SIG-M5 treated with dmso at 0.1 percent for 504 hours (cell line): ENCODE measurements around the gene DPH1.

Source experiments
- DNase-seq: peaks from one replicate; lab custom pipeline; 2025; ENCODE audit not compliant: unreplicated experiment; lab: John Stamatoyannopoulos, UW

The DPH1 gene

DNA sequence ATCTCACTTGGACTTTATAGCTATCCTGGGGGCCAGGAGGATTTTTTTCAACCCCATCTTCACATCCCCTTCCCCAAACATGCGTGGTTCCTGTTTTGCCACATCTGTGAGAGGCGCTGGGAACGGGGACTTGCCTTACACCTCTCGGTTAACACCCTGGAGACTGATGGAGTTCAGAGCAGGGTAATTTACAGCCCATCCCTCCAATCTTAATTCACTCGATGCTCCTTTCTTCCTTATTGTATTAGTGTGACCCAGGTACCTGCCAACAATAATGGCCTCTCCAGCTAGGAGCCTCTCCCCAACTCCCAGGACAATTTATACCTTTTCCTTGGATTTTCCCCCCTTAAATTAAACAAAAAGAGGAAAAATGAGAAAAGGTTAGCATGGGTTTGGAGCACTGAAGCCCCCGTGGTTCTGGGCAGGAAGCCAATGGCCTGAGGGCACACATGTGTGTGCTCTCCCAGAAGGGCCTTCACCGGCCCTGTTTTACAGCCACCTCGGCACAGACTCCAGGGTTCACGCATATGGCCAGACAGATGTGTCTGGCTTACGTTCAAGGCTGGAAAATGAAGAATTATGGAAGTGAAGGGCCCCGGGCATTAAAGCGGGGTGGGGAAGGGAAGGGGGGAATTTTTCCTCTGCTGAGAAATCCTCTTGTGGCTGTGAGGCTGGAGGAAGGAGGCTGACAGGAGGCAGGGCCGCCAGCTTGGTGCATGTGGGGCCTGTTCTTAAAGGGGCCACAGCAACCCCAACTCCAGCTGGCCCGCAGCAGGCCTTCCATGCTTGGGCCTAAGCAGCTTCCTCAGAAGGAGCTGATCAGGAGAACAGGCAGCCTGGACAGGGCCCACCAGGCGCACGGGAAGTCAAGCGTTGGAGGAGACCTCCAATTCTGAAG, 46.4 kb downstream of the DPH1 start:
- DNase-seq = no peak

DNA sequence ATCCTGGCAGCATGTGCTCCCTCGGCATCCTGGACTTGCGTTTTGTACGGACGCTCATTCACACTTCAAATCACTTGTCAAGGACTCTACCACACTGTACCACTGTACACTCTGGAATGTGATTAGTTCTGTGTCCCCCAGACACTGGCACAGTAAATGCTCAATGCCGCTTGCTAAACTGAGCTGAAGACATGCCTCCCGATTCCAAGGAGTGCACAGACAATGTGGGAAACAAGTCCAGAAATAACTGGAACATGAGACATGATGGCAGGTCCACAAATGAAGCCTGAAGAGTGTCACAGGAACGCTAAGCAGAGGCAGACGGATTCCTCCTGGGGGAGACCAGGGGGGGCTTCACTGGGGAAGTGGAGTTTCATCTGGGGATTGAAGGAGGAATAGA, 47.1 kb downstream of the DPH1 start:
- no peak for DNase-seq

DNA sequence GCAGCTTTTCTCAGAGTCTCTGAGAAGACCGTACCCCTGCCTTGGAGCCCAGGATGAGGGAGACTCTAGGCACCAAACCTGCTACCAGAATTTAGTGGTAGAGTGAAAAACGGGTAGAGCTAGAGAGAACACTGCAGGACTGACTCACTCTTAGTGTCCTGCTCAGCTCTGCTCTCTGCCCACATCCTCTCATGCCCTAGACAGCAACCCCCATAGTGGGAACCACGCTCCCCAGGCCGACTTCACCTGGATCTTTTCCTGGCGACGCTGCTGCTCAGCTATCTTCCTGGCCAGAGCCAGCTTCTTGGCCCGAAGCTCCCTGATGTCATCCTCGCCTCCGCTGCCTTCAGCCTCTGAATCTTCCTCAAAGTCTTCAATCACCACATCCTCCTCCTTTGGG, 51.6 kb downstream of the DPH1 start:
- DNase-seq = no peak

DNA sequence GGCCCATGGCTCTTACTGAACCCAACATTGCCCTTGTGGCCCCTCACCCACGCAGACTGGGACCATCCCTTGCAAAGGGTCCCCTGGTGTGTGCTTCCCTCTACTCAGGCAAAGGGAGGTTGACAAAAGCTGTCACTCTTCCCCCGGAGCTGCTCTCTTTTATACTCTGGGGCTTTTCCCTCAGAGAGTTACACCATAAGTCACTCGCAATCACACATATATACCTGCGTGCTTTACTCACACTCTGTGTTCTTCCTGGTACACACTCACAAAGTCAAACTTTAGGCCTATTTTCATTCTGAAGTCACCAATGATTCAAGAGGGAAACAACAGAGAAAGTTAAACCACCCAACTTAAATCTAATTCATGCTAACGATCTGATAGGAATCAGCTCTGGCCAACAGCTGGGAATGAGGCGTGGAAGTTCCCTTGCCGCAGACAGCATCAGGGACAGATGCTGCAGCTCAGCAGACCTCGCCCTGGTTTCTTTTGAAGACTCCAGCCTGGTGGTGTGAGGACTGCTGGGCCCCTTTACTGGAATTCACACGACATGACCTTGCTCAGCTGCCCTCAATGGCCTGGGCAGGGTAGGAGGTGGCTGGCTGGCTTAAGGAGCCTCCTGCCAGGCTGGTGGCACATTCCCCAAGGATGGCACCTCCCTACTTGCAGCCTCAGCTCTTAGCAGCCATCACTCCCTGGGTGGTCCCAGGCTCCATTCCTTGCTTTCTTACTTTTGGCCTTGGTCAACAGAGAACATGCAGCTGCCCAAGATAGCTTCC, 52.2 kb downstream of the DPH1 start:
- DNase-seq = no peak

DNA sequence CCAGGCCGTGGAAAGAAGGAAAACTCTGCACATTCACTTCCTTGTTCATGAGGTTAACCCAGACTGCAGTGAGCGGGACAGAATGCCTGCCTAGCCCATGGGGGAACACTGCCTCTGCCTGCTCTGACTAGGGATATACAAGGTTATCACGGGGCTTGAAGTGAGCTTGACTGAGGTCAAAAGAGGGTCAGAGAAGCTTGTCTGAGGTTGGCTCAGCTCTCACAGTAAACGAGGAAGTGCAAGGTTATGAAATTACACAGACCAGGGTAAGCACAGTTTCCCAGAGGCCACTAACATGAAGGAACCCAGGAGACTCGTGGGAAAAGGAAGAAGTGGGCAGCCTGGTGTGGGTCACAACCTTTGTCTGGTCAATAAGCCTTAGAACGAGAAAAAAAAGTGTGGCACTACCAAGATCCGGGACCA, 53.7 kb downstream of the DPH1 start:
- DNase-seq = peak; percentile 87

DNA sequence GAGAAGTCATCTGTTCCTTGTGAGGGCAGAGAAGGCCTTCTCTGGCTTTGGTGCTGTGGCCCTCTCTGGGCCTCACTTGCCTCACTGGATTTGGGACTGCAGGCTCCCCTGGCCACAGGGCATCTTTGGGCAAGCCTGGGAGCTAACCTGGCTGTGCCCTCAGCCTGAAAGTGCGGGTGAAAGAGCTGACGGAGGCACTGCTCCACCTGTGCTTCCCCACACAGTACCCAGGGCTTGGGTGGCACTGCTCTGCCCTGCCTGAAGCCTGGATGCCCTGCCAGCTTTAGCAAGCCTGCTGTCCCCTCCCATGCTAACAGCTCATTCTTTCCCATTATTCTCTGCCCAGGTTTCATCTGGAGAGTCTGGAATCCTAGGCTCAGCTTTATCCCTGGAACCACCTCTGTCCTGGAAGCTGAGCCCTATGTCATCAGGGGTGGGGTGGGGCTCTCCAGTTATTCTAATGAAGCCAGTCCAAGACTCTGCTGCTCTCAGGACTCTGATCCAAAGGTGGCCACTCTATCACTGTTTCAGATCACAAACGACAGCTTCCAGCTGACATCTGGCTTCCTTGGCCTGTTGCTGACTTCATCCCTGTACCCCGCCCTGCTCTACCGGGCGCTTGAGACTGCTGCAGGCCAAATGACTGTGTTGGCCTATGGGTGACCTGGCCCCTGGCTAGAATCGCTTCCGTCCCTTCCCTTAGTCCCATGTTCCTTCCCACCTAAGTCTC, 54.2 kb downstream of the DPH1 start:
- no peak for DNase-seq

DNA sequence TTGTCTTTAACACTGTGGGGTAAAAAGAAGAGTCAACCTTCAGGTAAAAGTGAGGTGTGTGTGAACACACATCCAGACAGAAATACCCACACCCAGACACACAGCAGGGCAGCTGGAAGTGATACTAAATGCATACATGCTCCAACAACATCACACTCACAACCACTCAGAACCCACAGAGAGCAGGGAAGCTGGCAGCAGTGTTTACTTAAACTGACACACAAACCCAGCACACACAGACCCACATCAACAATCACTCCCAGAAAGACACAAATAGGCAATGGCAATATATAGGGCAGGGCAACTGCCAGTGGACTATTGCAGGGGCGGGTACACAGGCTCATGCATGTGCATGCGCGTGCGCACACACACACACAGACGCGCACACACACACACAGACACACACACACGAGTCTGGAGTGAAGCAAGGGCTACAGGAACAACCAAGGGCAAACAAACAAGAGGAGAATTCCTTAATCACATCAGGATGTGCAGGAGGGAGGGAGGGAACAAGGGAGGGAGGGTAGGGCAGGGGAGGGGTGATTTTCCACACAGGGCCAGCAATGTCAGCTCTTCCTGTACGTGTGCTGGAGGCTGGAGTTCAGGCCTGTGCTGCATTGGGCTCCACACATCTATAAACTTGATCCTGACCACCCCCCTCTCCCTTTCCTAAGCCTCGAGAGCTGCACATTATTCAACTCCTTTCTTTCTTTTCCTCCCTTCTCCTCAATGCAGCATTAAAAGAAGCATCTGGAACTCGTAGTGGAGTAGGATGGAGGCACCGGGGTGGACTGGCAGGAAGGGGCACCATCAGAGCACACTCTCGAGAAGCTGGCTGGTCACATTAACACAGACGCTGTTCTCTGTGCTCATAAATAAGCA, 55.1 kb downstream of the DPH1 start:
- no peak for DNase-seq

DNA sequence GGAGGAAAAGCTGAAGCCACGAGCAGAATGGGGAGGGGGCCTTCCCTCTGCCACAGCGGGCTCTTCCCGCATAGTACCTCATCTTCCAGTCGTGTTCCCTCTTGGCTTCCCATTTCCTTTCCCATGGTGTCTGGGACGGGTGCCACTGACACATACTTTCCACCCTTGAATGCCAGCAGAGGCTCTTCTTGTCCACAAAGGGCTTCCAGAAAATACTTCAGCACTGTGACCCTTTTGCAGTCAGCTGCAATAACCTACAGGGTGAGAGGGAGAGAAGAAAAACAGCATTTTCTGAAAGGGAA, 55.6 kb downstream of the DPH1 start:
- no peak for DNase-seq

DNA sequence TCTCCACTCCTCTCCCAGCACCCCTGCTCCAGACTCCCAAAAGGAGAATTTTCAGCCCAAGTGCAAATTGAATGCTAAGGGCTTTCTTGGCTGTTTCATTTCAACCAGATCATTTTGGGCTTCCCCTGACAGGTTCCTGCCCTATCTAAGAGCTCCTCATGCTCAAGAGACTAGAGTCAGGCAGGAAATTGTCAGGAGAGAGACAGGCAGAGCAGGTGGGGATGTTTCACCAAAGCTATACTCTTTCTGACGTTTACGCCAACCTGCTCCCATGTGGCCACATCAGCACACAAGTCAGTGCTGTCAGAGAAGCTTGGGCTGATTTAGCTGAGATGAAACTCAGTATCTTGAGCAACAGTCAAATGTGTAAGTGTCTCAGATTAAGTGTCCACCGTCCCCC, 56.4 kb downstream of the DPH1 start:
- DNase-seq = no peak

DNA sequence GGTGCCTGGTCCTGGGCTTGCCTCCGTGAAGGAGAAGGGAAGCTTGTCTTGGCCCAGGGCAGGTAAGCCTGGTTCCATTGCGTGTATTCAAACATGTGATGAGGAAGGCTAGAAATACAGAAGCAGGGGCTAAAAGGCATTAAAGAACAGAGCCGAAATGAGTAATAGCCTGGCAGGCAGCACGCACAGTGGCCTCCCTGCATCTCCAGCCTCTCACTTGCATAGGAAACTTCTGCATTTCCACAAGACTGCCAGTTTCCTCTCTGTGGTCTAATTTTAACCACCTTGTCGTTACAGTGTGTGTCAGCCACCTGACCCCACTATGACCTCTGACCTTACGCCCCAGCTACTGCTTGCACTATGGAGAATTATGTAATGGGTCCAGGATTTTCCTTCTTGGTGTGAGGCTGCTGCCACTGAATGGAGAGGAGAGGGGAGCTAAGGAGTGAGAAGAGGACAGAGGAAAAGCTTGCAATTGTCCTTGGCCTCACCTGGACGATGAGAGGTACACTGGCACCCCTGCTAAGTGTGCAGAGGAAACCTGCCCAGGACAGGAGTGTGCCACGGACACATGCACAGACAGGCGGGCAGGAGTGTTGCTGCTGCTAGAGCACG, 57.8 kb downstream of the DPH1 start:
- peak; percentile 95 for DNase-seq

DNA sequence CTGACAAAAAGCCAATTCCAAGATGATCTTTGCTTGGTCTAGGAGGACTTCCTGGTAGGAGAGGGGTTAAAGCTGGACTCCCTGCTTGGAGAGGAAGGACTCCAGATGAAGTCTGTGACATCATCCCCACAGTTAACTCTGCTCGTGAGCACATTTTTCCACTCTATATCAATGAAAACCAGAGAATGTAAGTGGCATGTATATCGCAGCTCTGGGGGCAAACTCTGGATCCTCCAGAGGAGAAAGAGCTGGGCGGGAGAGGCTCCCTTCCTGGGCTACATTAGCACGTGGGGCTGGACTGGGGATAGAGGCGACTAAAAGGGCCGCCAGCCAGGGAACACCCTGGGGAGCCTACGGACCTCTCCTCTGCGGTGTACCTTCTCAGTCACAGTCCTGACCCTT, 59.1 kb downstream of the DPH1 start:
- DNase-seq = no peak

DNA sequence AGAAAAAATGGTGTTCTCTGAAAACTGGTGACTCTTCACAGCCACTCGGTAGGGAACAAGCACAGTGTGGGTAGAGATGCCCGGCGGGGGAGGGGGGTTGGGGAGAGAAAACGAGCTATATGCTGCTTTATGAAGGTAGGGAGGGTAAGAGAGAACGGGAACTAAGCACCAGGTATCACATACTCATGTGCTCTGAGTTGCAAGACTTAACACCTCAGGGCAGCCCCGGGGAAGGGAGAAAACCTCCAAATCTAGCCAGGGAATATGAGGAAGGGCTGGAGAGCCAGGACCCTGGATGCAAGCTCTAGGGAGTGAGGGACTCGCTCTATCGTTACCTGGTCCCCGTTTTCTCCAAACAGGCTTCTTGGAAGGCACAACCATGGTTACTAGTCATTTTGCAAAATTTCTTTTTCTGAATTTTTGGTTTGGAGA, 60.3 kb downstream of the DPH1 start:
- DNase-seq = no peak

DNA sequence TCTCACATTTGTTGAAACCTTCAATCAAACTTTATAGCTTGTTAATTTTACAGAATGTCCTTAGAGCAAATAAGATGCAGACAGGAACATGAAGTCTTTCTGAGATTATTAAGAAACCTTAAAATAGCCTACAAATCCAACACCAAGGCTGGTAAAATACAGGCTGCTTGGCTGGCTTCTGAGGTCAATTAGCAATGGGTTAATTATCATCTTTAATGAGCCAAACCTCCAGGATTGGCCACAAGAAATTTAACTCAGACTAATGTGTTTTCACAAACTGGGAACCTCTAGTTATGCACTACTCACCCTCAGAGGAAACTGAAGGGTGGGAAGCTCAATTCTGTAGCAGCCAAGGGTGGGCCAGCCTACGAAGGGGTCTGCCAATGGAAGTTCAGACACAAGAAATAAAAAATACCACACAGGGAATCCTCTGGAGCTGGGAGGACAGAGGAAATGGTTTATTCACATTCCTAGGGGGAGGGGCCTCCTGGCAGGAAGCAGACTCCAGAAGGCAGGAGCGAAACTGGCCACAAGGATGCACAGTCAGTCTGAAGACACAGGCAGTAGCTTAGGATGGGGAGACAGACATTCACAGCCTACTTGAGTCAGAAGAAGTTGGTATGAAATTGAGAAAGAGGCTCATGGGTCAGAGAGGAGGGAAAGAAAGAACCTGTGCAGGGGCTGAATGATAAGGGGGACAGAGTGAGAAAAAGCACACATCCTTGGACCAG, 61.0 kb downstream of the DPH1 start:
- DNase-seq = no peak

DNA sequence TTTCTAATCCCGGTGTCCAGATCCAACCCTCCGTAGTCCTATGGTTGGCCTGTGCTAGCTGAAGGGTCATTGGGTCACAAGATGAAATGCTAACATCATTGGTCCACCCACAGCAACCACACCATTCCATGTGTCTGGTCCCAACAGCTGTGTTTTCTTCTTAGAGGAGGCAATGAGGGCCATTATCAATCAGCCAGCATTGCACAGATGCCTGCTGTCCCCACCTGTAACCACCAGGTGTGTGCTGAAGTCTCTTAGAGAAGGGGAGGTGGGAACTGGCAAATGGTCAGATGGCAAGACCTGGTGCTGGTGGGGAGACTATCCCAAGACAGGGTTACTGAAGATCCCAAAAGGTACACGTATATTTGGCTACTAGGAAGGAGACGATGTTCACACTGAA, 62.3 kb downstream of the DPH1 start:
- DNase-seq = no peak

DNA sequence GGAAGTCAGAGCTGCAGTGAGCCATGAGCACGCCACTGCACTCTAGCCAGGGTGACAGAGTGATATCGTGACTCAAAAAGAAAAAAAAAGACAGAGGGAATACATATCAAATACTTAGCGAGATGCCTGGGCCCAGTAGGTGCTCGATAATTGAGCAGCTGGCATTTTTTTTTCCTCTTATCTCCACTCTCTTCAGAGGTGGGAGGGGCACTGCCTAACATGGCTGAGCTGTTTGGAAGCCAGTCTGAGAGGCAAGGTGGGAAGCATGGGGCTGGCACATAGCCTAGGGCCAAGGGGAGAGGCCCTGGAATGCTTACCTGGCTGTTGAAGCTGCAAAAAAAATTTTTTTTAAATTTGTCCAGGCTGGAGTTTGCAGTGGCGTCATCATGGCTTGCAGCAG, 63.4 kb downstream of the DPH1 start:
- DNase-seq = no peak
